Measurements from ENCODE around the gene WASF2.
"Not testable (repeated sequence)": the region's sequence is repeated elsewhere in the genome, so short reads cannot be mapped to it uniquely, and the experiment has no call there.

Gene WASF2

GRCh38 chr1:27469334-27469733, 20.6 kb downstream of the WASF2 start:
- no peak for TF ChIP-seq CTCF (IDR thresholded peaks at IDR 0.05; ENCODE audit: control insufficient read depth, extremely low read depth, insufficient read depth)
- no peak overlapping the region for H3K4me3 ChIP-seq (ENCODE audit: low read depth, low read length)
- no peak for DNase-seq (ENCODE audit: low read depth)

GRCh38 chr1:27468378-27468777, 21.6 kb downstream of the WASF2 start:
- H3K4me3 ChIP-seq (ENCODE audit: low read depth, low read length); DNase-seq (ENCODE audit: low read depth): not testable (repeated sequence)

GRCh38 chr1:27464926-27465647, 24.9 kb downstream of the WASF2 start:
- H3K4me3 ChIP-seq (ENCODE audit: low read depth, low read length), result no peak overlapping the region
- no peak for DNase-seq (ENCODE audit: low read depth)
- no peak for TF ChIP-seq CTCF (IDR thresholded peaks at IDR 0.05; ENCODE audit: control insufficient read depth, extremely low read depth, insufficient read depth)

GRCh38 chr1:27463916-27464315, 26.1 kb downstream of the WASF2 start:
- not testable (repeated sequence) for H3K4me3 ChIP-seq (ENCODE audit: low read depth, low read length); DNase-seq (ENCODE audit: low read depth)

GRCh38 chr1:27458521-27458920, 31.4 kb downstream of the WASF2 start:
- DNase-seq (ENCODE audit: low read depth); H3K4me3 ChIP-seq (ENCODE audit: low read depth, low read length): not testable (repeated sequence)

GRCh38 chr1:27455139-27455811, 34.7 kb downstream of the WASF2 start:
- no peak for TF ChIP-seq CTCF (IDR thresholded peaks at IDR 0.05; ENCODE audit: control insufficient read depth, extremely low read depth, insufficient read depth)
- no peak overlapping the region for H3K4me3 ChIP-seq (ENCODE audit: low read depth, low read length)
- DNase-seq (ENCODE audit: low read depth), result no peak

GRCh38 chr1:27454610-27455009, 35.4 kb downstream of the WASF2 start:
- no peak overlapping the region for H3K4me3 ChIP-seq (ENCODE audit: low read depth, low read length)
- no peak for DNase-seq (ENCODE audit: low read depth)
- TF ChIP-seq CTCF (IDR thresholded peaks at IDR 0.05; ENCODE audit: control insufficient read depth, extremely low read depth, insufficient read depth), result no peak

- H3K4me3 ChIP-seq (ENCODE audit: low read depth, low read length), result no peak overlapping the region
- no peak for DNase-seq (ENCODE audit: low read depth)
- TF ChIP-seq CTCF (IDR thresholded peaks at IDR 0.05; ENCODE audit: control insufficient read depth, extremely low read depth, insufficient read depth), result no peak
These were observed 38.6 kb downstream of the WASF2 start for GRCh38 chr1:27451343-27451742.

Measured in LNCaP clone FGC (cell line).